ENCODE data around the gene RFX2.

- TF ChIP-seq CTCF (conservative IDR thresholded peaks at IDR 0.05; ENCODE audit: low read depth, low read length) (no peak), EZH2 (IDR thresholded peaks at IDR 0.05; ENCODE audit: low read length, unreplicated experiment) (no peak)
Observed at GRCh38 chr19:5971714-5972354, 138.5 kb downstream of the RFX2 start.

Data from PC-3 (cell line).